Karpas-422 (cell line): Measurements from ENCODE around the gene TDRD6. TPM values are rescaled to one million over a fixed set of nuclear protein-coding genes. Genes with fewer than 3 reads are reported as not detected.

Source experiments
- DNase-seq: peaks from one replicate; pipeline ENCODE4 v3.0.0-alpha.2; 2015
- H2AFZ ChIP-seq: fragments of 200-600 bp; sonication (generic); 2 replicates; pipeline ENCODE4 v1.6.1; 2014; ENCODE audit warnings: antibody characterized with exemption, low read length, mixed read lengths
- H3K27ac ChIP-seq: fragments of 200-600 bp; sonication (generic); 2 replicates; pipeline ENCODE4 v1.5.1; 2014; ENCODE audit warnings: mild to moderate bottlenecking, low read length, moderate library complexity
- H3K27me3 ChIP-seq: fragments of 200-600 bp; sonication (generic); 2 replicates; pipeline ENCODE4 v1.6.1; 2014; ENCODE audit warnings: low read length, mixed read lengths
- H3K36me3 ChIP-seq: fragments of 200-600 bp; sonication (generic); 2 replicates; pipeline ENCODE4 v1.6.1; 2014; ENCODE audit warnings: low read length, mixed read lengths; ENCODE audit not compliant: insufficient read depth
- H3K4me1 ChIP-seq: fragments of 200-600 bp; sonication (generic); 2 replicates; pipeline ENCODE4 v1.6.1; 2014; ENCODE audit warnings: mild to moderate bottlenecking, low read length, mixed read lengths
- H3K4me2 ChIP-seq: fragments of 200-600 bp; sonication (generic); 2 replicates; pipeline ENCODE4 v1.6.1; 2014; ENCODE audit warnings: low read length, low read depth, mild to moderate bottlenecking; ENCODE audit not compliant: poor library complexity, severe bottlenecking
- H3K4me3 ChIP-seq: fragments of 200-600 bp; sonication (generic); 2 replicates; pipeline ENCODE4 v1.5.1; 2014; ENCODE audit warnings: mild to moderate bottlenecking, antibody characterized with exemption, low read length, mixed read lengths
- H3K79me2 ChIP-seq: fragments of 200-600 bp; sonication (generic); 2 replicates; pipeline ENCODE4 v1.6.1; 2014; ENCODE audit warnings: mild to moderate bottlenecking, low read length, mixed read lengths
- H3K9ac ChIP-seq: fragments of 200-600 bp; sonication (generic); 2 replicates; pipeline ENCODE4 v1.6.0; 2014; ENCODE audit warnings: low read length
- H3K9me2 ChIP-seq: fragments of 200-600 bp; sonication (generic), shearing (Covaris generic); replicated peaks from 2 replicates; pipeline ENCODE4 v1.6.0; 2014; ENCODE audit warnings: mild to moderate bottlenecking, low read length, moderate library complexity; ENCODE audit not compliant: insufficient read depth
- H3K9me3 ChIP-seq: fragments of 300-700, 200-600 bp; sonication (generic); 2 replicates; pipeline ENCODE4 v1.6.1; 2014; ENCODE audit warnings: low read length, mixed read lengths
- H4K20me1 ChIP-seq: fragments of 200-600 bp; sonication (generic); 2 replicates; pipeline ENCODE4 v1.6.1; 2014; ENCODE audit warnings: mild to moderate bottlenecking, antibody characterized with exemption, low read length, low read depth; ENCODE audit not compliant: insufficient read depth
- total RNA-seq: library from RNA; depleted of rRNA; stranded (reverse); fragments of >200 nt; shearing (Covaris generic); gene quantifications from 2 replicates; pipeline ENCODE4 v1.2.3, GENCODE V29; 2014; ENCODE audit warnings: low replicate concordance

Gene TDRD6
- total RNA-seq, 1 experiment from 2014 or later: 3.5 TPM

DNA sequence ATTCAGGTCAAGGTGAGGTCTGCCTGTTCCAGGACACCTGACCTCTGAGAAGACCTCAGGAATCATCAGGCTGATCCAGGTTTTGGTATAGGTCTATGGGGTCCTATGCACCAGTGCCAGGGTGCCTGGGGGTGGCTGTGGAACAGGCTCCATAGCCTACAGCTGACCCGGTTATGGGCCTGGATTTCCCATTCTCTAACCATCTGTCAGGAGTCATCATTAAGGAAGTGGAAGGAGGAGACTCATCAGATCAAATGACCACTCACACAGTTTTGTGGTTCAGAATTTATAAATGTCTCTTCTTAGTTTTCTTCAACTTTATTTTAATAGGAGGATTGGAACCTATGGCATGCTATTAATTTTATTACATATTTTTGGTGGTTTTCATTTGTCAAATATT, 32.7 kb downstream of the TDRD6 start:
- no peak for DNase-seq
- Histone ChIP-seq H3K9me3 (no peaks in the 10 kb centered on the region), H3K79me2 (no peaks in the 10 kb centered on the region)

DNA sequence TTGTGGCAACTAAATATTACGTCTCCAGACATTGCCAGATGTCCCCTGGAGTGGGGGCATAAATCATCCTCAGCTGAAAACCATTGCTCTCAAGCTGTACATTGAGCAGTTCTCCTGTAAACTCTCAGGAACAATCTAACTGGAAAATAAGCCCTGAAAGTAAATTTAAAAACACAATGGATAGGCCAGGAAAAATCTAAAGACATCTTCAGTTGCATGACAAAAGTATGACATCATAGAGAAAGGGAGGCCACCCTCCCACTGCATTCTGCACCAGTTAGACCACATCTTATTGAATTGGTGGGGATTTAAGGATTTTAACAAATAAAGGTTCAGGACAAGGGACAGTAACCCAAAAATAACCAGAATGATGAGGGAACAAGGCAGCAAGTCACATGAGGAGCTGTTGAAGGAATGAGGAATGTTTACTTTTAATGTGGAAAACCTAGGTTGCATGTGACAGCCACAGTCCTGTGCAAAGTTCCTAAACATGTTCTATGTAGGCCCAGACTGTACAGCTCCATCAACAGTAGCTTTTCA, 42.2 kb downstream of the TDRD6 start:
- Histone ChIP-seq H3K27ac (no peak overlapping the region), H3K36me3 (no peaks in the 10 kb centered on the region), H3K27me3 (no peaks in the 10 kb centered on the region), H3K9me3 (no peaks in the 10 kb centered on the region), H4K20me1 (no peaks in the 10 kb centered on the region), H3K79me2 (no peaks in the 10 kb centered on the region), H3K9me2 (no peaks in the 10 kb centered on the region), H3K4me2 (no peak overlapping the region), H3K9ac (no peak overlapping the region), H2AFZ (no peak overlapping the region), H3K4me3 (no peak overlapping the region), H3K4me1 (no peaks in the 10 kb centered on the region)
- DNase-seq: no peak

More for the DNA sequence above, 32.7 kb downstream of the TDRD6 start:
- H3K27me3 ChIP-seq: no peaks in the 10 kb centered on the region
- H2AFZ ChIP-seq: no peak overlapping the region
- no peak overlapping the region for H3K9ac ChIP-seq
- peaks cover 13% of the 10 kb centered on the region for H3K4me1 ChIP-seq
- H3K4me3 ChIP-seq: no peak overlapping the region
- H3K27ac ChIP-seq: no peak overlapping the region
- no peaks in the 10 kb centered on the region for H3K36me3 ChIP-seq
- H3K9me2 ChIP-seq: no peaks in the 10 kb centered on the region
- H3K4me2 ChIP-seq: no peak overlapping the region
- no peaks in the 10 kb centered on the region for H4K20me1 ChIP-seq

DNA sequence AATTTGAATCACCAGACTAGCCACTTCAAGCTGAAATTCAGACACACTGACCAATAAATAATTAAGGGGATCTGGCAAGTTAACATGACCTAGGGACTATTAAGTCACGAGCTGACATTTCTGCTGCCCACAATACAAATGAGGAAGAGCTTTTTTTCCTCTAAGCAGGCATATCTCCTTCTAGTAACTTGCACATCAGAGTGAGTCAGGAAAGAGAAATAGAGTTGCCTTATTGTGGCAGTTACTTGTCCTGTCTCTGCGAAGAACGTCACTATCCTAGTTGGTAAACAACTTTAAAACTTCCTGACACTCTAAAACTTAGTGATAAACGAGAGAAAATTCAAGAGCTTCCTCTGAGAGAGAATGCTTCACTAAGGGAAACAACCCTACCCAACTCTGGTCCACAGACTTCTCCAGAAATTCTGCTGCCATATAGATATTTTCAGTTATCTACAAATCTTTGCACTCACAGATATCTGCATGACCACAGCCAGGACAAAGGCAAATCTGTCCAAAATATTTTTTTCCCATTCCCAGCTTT, 43.3 kb downstream of the TDRD6 start:
- Histone ChIP-seq H3K36me3 (no peaks in the 10 kb centered on the region), H3K4me2 (no peak overlapping the region), H3K27ac (no peak overlapping the region), H3K4me1 (no peaks in the 10 kb centered on the region), H3K79me2 (no peaks in the 10 kb centered on the region), H3K9ac (no peak overlapping the region), H3K4me3 (no peak overlapping the region), H4K20me1 (no peaks in the 10 kb centered on the region), H3K9me3 (no peaks in the 10 kb centered on the region), H3K27me3 (no peaks in the 10 kb centered on the region), H2AFZ (no peak overlapping the region), H3K9me2 (no peaks in the 10 kb centered on the region)
- DNase-seq: no peak

DNA sequence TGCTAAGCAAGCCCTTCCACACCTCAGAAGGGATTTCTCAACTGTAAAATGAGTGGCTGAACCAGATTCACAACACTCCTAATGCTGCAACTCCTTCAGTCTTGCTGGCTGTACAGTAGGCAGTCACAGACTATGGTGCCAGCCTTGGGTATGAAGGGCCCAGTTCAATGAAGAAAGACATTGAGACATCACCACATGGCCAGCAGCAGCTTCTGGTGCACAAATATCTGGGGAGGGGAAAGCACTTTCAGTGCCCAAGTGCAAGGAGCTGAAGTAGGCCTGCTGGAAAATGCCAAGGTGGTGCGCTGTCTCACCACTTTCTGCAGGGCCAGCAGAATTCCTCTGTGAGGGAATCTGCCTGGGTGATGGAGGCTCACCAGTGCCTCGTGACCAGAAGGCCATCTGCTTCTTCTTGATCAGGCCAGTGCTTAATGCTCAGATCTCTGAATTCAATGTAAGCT, 45.7 kb downstream of the TDRD6 start:
- H3K9ac ChIP-seq: no peak overlapping the region
- no peak overlapping the region for H3K27ac ChIP-seq
- H3K9me2 ChIP-seq: no peaks in the 10 kb centered on the region
- no peaks in the 10 kb centered on the region for H3K4me1 ChIP-seq
- H3K79me2 ChIP-seq: no peaks in the 10 kb centered on the region
- H3K9me3 ChIP-seq: no peaks in the 10 kb centered on the region
- no peaks in the 10 kb centered on the region for H3K27me3 ChIP-seq
- no peak overlapping the region for H3K4me3 ChIP-seq
- H3K4me2 ChIP-seq: no peak overlapping the region
- H4K20me1 ChIP-seq: no peaks in the 10 kb centered on the region
- H2AFZ ChIP-seq: no peak overlapping the region
- no peaks in the 10 kb centered on the region for H3K36me3 ChIP-seq
- DNase-seq: no peak

DNA sequence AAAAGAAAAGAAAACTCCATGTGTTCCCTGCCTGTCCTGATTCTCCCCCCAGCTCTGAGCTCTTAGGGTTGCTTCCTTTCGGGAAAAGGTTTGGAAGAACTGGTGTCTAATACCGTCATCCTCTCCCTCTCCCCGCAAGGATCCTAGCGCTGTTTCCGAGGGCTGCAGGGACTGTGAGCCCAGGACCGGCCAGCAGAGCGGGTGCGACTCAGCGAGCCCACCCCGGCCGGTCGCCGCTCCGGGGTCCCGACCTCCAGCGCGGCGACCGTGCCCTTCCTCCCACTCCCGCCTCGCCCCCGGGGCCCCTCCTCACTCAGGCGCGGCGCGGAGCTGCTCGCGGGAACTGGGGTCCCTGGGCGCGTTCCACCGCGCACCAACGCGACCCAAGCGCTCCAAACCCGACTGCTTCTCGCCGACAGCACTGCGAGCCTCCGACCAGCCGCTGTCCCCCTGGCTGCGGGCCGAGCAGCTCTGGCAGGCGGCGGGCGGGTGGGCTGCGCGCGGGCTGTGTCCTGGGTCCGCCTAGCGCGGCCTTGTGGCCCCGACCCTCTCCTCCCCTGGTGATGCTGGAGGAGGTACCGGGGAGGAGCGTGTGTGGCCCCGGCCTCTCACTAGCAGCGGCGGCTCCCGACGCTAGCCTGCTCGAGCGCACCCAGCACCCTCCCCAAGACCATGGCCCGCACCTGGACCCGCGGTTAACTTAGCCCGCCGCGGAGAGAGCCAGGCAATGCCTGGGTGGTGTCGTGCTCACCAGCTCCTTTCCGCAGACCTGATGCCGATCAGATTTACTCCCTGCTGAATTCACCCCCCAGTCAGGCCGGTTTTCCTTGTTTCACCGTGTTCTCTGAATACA, 47.4 kb downstream of the TDRD6 start, which contains the start of gene PLA2G7:
Gene PLA2G7, minus strand, starts transcription at position 509 of the 853 bp plus-strand sequence. CDS start 12,484 bp downstream, outside the sequence.
- H3K9me3 ChIP-seq: no peaks in the 10 kb centered on the region
- no peaks in the 10 kb centered on the region for H3K36me3 ChIP-seq
- no peaks in the 10 kb centered on the region for H4K20me1 ChIP-seq
- no peak within 1 kb of the TSS for H2AFZ ChIP-seq
- no peak for DNase-seq
- no peaks in the 10 kb centered on the region for H3K9me2 ChIP-seq
- no peak within 1 kb of the TSS for H3K27ac ChIP-seq
- no peak within 1 kb of the TSS for H3K4me3 ChIP-seq
- H3K4me1 ChIP-seq: no peaks in the 10 kb centered on the region
- no peaks in the 10 kb centered on the region for H3K27me3 ChIP-seq
- no peak within 1 kb of the TSS for H3K4me2 ChIP-seq
- H3K9ac ChIP-seq: no peak within 1 kb of the TSS
- no peaks in the 10 kb centered on the region for H3K79me2 ChIP-seq

DNA sequence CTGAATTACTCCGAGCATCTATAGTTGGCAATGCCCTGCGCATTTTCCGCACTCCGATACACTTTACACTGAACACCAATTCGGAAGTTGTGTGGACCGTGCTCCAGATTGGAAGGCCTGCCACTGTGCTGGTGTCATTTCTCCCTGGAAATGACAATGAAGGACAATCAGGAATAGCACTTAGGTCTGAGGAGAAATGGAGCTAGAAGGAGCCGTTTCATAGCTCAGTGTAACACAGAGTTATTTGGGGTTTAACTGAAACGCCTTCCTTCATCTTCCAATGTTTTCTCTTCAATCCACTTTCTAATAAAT, 48.0 kb downstream of the TDRD6 start:
- Histone ChIP-seq H4K20me1 (no peaks in the 10 kb centered on the region), H3K9me3 (no peaks in the 10 kb centered on the region), H3K36me3 (no peaks in the 10 kb centered on the region), H3K9ac (no peak overlapping the region), H3K4me2 (no peak overlapping the region), H3K4me3 (no peak overlapping the region), H3K9me2 (no peaks in the 10 kb centered on the region), H3K4me1 (no peaks in the 10 kb centered on the region), H3K79me2 (no peaks in the 10 kb centered on the region), H2AFZ (no peak overlapping the region), H3K27ac (no peak overlapping the region), H3K27me3 (no peaks in the 10 kb centered on the region)
- no peak for DNase-seq

DNA sequence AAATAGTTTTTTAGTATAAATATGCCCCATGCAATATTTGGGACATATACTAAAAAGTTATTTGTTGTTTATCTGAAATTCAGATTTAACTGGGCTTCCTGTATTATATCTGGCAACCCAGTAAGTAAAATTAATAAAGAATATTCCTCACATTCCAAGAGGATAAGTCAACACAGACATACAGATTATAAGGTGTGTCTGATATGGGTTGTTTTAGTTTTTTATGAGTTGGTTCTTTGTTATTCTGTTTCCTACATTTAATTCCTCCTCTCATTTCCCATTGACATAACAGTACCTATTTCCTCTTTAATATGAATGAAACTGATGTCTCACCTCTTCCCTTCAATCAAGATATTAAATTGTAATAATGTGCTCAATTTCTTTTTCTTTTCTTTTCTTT, 49.2 kb downstream of the TDRD6 start:
- no peak for DNase-seq
- H3K4me1 ChIP-seq: no peaks in the 10 kb centered on the region
- no peaks in the 10 kb centered on the region for H3K9me2 ChIP-seq
- H3K27ac ChIP-seq: no peak overlapping the region
- H4K20me1 ChIP-seq: no peaks in the 10 kb centered on the region
- no peak overlapping the region for H3K9ac ChIP-seq
- H3K4me3 ChIP-seq: no peak overlapping the region
- no peak overlapping the region for H3K4me2 ChIP-seq
- H2AFZ ChIP-seq: no peak overlapping the region
- H3K9me3 ChIP-seq: no peaks in the 10 kb centered on the region
- H3K79me2 ChIP-seq: no peaks in the 10 kb centered on the region
- H3K27me3 ChIP-seq: no peaks in the 10 kb centered on the region
- no peaks in the 10 kb centered on the region for H3K36me3 ChIP-seq

DNA sequence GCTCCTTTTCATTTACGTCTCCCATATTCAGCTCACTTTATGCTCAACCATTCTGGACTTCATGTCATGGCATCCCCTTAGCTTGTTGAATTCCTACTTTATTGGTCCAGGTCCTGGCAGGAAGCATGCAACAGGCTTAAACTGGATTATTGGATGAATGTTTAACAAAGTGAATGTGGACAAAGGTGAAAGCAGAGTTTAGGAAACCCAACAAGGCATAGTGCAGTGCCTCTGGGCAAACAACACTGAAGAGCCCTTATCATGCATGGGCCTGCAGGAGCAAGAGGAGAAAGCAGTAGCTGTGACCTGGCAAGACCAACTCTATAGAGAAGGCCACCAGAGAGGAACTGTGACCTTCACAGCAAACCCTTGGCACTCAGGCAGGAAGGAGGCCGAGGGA, 53.8 kb downstream of the TDRD6 start:
- H3K36me3 ChIP-seq: no peaks in the 10 kb centered on the region
- H2AFZ ChIP-seq: no peak overlapping the region
- no peaks in the 10 kb centered on the region for H3K9me2 ChIP-seq
- H3K4me1 ChIP-seq: no peaks in the 10 kb centered on the region
- no peak overlapping the region for H3K27ac ChIP-seq
- no peak overlapping the region for H3K4me3 ChIP-seq
- H3K9ac ChIP-seq: no peak overlapping the region
- no peaks in the 10 kb centered on the region for H3K79me2 ChIP-seq
- no peaks in the 10 kb centered on the region for H4K20me1 ChIP-seq
- no peaks in the 10 kb centered on the region for H3K27me3 ChIP-seq
- no peaks in the 10 kb centered on the region for H3K9me3 ChIP-seq
- DNase-seq: no peak
- no peak overlapping the region for H3K4me2 ChIP-seq
